NCI-H524 (cell line): Measurements from ENCODE around the gene TTC27.

ENCODE experiments used
- DNase-seq, 2 experiments: peaks; one replicate each; lab custom pipeline; 2025; lab: John Stamatoyannopoulos, UW

The TTC27 gene

DNA sequence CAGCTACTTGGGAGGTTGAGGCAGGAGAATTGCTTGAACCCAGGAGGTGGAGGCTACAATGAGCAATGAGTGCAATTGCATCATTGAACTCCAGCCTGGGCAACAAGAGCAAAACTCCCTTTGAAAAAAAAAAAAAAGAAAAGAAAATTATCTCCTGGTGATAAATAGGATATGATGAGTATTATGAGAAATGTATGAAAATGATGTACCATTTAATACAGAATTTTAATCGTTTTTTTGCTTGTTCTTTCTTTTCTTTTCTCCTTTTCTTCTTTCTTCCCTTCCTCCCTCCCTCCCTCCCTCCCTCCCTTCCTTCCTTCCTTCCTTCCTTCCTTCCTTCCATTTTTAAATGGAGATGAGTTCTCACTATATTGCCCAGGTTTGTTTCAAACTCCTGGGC is 40.4 kb downstream of the TTC27 start:
- no peak for DNase-seq

DNA sequence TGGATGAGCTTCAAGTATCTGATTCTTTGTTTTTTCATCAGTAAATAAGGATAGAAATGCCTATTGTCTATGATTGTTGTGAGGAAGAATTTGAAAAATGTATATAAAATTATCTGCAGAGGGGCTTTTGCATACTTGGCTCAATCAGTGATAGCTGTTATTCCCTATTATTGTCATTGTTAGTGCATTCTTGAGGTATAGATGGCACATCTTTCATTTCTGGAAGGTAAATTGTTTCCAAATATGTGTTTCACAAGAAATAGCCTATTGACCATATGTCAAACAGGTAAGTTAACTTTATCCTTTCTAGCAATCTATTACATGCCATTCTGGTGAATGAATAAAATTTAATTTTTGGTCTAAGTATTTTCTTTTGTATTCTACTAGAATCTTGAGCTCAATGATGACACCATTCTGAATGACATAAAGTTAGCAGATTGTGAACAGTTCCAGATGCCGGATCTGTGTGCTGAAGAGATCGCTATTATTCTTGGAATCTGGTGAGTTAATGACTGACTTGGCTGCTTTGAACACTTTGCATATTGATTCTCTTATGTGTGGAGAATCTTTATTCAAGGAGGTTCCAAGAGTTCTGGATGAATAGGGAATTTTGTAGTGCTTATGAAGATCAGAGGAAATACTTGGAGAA is 44.2 kb downstream of the TTC27 start:
- no peak for DNase-seq

DNA sequence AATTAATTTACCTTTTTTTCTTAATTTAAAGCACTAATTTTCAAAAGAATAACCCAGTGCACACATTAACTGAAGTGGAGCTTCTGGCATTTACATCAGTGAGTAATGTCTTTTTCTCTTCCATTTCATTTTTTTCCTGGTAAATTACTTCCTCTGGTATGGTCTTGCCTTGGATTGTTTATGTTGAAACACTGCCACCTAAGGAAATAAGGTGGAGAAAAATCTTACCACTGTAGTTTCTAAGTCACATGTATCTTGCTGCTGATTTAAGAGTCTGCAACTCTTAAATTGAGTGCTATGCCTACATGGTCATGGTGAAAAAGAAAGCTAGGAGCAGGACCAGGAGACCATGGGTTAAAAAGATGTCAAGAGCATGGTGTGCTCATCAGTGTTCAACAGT is 51.0 kb downstream of the TTC27 start:
- no peak for DNase-seq

DNA sequence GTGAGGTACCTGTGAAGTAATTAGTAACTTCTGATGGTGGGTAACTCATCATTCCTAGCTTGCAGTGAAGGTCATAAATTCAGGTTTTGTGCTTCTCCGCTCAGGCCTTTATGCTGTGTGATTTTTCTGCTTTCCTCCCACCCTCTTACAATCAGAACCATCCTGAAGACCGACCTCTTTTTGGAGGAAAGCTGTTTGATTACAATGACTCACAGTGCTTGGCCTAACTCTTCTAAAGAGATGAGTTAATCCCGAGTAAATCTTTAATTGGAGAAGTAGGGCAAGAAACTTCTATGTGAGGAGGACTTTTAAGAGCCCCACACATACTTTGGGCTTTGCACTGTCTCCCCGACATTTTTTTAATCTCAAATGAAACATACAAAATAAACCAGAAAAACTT is 53.1 kb downstream of the TTC27 start:
- DNase-seq: no peak

DNA sequence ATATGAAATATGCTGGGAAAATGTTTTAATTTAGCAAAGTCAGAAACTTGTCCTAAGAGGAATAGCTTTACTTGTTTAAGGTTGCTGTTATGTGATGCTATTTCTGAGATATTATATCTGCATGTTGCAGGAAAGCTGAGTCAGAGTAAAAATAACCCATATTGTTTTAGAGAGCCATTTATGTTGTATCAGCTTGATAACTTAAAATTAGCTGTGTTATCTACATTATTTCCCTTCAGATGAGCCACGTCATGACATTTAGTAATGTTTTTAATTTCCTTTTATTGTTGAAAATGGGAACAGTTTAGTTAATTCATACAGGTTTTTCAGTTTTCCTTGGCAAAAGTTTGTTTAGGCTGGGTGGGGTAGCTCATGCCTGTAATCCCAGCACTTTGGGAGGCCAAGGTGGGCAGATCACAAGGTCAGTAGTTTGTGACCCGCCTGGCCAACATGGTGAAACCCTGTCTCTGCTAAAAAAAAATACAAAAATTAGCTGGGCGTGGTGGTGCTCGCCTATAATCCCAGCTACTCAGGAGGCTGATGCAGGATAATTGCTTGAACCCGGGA is 55.8 kb downstream of the TTC27 start:
- no peak for DNase-seq

DNA sequence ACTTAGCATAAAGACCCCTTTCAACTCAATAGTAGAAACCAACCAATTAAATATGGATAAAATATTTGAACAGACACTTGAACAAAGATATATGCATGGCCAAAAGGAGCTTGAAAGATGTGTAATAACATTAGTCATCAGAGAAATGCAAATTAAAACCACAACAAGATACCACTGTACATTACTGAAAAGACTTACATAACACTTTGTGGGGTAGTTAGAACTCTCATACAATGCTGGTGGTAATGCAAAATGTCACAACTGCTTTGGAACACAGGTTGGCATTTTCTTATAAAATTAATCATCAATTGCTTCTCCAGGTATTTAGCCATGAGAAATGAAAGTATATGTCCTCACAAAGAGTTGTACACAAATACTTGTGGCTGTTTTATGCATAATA is 60.7 kb downstream of the TTC27 start:
- no peak for DNase-seq

DNA sequence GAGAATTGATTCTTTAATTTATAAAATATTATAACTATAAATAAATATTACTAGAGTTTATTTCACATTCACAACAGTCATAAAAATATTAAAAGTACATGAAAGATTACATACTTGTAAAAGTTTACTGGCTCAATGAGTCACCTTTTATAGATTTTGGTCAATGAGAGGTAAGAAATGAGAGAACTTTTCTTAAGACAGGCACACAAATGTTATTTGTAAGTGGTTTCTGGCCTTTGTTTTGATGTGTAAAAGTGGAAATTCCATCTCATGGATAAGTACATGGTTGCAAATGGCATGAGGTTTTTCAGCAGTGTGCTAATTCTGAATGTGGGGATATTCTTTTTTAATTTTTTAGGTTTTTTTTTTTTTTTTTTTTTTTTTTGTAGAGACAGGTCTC is 63.8 kb downstream of the TTC27 start:
- DNase-seq: no peak

DNA sequence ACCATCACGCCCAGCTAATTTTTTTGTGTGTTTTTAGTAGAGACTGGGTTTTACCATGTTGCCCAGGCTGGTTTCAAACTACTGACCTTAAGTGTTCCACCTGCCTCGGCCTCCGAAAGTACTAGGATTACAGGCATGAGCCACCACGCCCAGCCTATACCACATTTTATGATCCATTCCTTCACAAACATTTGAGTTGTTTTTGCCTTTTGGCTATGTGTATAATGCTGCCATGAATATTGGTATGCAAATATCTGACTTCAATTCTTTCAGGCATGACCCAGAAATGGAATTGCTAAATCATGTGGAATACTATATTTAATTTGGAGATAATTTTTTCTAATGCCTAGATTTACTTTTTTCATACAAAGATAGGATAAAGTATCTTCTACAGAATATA is 68.6 kb downstream of the TTC27 start:
- DNase-seq: no peak

DNA sequence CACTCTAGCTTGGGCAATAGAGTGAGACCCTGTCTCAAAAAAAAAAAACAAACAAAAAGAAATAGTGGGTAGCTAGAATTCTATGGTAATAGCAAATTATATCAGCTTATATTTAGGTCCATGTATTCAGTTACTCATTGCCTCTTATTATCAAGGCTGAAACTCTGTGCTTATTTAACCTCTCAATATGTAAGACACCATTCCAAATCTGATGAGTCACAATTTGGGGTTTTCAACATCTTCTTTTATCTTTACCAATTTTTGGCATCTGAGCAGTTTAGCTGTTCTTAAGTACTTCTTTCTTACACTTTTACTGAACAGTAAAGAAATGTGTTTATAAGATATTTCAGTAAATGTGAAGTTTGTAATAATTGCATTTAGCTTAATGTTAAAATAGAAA is 69.3 kb downstream of the TTC27 start:
- no peak for DNase-seq

DNA sequence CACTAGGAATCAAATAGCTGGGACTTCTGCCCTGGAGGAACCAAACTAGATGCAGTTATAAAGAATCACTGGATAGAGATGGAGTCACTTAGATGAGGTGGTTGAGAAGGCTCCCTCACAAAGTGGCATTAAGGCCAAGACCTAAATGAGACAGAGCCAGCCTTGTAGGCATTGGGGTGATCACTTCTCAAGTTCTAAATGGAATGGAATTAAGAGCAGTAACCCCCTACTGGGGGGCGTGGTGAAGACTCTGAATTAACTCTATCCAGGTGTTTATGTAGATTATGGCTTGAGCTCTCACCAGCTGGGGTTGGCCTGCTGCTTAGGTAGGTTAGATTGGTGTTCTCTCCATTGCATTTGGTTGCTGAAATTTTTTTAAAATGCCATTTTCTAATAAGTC is 71.3 kb downstream of the TTC27 start:
- no peak for DNase-seq

DNA sequence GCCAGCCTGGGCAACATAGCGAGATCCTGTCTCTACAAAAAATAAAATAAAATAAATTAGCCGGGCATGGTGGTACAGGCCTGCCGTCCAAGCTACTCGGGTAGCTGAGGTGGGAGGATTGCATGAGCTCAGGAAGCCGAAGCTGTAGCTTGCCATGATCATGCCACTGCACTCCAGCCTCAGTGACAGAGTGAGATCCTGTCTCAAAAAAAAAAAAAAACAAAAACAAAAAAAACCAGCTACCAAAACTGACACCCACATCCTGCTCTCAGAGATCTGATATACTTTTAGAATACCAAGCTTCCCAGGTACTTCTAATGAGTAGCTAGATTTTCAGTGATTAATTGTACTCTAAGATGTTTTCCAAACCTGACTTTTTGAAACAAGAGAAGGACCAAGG is 74.0 kb downstream of the TTC27 start:
- DNase-seq: no peak

DNA sequence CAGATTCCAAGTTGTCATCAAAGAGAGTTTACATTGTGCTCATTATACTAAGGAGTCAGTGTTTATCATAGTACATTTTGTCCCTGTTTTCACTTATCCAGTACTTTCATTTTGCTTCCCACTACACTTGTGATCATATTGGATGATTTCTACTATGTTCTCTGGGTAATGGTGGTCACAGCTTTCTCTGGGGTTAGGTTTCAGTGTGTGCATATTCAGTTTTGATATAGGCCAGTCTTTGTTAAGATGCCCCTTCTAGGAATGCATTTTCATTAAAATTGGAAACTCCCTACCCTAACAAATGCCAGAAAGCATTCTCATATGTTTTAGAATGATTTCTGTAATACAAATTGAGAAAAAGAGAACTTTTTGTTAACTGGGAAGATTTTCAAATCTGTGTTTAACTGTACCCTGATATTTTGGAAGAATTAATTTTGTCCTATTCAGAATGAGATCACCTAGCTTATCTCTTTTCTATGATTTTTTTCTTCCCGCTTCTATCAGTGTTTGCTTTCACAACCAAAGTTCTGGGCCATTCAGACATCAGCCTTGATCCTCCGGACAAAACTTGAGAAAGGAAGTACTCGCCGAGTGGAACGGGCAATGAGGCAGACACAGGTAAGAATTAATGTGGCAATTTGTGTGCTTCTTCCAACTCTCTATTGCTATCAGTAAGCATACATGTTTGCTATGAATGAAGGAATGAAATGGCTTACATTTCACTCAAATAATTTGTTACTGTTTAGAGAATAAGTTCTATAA is 74.6 kb downstream of the TTC27 start:
- no peak for DNase-seq

DNA sequence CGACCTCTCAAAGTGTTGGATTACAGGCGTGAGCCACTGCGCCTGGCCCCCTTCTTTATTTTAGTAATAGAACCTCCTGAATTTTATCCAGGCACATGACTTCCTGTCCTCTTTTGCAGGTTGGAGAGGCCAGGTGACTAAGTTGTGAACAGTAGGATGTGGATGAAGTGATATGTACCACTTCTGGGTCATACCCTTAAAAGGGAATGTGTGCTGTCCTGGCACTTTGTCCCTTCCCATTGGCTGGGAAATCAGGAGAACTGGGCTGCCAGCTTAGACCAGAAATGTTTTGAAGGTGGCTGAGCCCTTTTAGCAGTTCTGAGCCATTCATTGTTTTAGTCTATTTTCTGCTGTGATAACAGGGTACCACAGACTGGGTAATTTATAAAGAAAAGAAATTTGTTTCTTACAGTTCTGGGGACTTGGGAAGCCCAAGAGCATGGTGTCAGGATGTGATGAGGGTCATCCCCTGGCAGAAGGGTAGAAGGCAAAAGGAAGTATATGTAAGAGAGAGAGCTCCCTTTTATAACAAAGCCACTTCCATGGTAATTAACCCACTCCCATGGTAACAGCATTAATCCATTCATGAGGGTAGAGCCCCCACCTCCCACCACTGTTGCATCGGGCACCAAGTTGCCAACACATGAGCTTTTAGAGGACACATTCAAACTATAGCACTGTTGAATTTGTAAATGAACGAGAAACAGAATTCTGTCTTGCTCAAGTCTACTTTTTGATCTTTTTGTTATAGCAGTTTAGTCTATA is 79.1 kb downstream of the TTC27 start:
- DNase-seq: no peak

DNA sequence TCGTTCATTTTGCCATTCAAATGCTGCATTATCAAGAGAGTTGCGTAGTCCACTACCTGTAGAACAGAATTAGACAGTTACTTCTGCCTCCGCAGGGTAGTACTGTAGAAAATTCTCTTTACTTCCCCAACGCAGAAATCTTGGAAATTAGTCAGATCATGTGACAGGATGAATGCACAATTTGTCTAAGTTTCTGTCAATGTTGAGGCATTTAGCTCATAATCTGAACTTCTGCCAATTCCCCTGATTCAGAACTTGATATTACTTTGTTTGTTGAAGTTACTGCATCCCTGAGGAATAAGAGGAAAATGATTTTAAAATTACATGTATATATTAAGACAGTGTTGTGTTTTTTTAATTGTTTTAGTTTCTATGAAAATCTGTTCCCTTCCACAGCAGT is 83.4 kb downstream of the TTC27 start:
- DNase-seq: no peak

DNA sequence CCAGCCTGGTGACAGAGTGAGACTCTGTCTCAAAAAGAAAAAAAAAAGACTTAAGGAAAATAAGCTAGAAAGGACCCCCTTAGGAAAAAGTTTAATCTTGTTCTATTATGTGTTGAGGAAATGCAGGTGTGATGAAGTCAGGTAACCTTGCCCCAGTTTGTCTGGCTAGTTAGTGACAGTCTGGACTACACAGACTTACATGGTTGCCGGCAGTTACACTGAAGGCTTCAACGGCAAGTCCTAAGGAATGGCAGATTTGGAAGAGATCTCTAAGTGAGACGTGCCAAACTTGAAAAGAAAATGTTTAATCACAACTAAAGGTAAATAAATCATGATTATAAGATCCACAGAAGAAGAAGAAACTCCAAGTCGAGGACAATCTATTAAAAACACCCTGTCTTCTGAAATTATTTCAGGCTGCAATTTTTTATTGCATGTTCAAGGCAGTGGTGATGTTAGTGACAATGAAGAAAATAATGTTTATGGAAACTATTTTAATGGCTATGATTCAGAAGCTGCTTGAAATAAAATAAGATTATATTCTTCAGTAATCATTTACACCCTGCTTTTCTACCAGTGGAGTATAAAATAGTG is 84.2 kb downstream of the TTC27 start:
- no peak for DNase-seq

DNA sequence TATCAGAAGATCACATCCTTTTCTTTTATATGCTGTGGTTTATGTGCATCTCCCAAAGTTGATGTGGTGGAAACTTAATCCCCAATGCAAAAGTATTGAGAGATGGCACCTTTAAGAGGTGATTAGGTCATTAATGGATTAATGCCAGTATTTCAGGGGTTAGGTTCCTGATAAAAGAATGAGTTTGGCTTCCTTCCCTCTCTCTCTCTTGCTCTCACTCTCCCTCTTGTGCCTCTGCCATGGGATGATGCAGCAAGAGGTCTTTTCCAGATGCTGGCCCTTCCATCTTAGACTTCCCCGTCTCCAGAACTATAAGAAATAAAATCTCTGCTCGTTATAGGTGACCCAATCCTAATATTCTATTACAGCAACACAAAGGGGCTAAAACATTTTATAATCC is 85.0 kb downstream of the TTC27 start:
- DNase-seq: no peak

DNA sequence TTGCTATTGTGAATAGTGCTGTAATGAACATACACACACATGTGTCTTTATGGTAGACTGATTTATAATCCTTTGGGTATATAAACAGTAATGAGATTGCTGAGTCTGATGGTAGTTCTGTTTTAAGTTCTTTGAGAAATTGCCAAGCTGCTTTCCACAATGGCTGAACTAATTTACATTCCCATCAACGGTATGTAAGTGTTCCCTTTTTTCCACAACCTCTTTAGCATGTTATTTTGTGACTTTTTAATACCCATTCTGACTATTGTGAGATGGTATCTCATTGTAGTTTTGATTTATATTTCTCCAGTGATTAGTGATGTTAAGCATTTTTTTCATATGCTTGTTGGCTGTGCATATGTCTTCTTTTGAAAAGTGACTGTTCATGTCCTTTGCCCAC is 86.7 kb downstream of the TTC27 start:
- no peak for DNase-seq

DNA sequence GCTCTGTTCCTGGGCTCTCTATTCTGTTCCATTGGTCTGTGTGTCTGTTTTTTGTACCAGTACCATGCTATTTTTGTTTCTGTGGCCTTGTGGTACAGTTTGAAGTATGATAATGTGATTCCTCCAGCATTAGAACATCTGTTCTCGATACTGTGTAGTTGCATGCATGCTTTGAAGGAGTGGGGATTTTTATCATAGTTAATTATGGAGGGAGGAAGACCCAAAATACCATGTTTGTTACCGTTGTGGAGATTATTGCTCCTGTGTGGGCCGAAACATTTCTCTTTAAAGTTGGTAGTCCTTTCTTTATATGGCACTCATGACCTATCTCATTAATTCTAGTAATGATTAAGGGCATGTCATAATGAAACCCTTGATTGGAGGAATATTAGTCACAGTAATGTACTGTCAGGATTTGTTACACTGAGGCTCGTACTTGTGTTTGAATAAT is 87.6 kb downstream of the TTC27 start:
- peak in 1 of 2 experiments; percentile 60 for DNase-seq

DNA sequence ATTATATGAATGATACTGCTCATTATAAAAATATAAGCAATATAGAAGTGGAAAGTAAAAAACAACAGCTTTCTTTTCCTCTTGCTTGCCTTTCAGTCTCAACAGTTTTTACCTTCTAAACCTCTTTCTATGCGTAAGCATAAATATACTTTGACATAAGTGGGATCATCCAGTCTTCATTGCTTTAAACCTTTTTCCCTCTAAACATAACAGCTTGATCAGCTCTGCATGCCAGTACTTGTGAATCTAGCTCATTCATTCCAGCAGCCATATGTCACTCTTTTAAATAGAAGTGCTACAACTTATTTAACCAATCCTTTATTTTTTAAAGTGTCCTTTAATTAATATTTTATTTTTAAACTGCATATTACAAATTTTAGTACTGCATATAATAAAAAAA is 88.1 kb downstream of the TTC27 start:
- peak; percentile 41 to 73 for DNase-seq

DNA sequence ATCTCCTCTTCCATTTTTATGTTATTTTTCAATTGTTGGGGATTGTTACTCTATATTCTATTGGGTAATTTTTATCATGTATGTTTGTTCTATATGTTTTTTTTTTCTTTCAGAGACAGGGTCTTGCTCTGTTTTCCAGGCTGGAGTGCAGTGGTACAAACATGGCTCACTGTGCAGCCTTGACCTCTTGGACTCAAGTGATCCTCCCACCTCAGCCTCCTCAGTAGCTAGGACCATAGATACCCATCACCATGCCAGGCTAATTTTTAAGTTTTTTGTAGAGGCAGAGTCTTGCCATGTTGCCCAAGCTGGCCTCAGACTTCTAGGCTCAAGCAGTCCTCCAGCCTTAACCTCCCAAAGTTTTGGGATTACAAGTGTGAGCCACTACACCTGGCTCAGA is 88.7 kb downstream of the TTC27 start:
- DNase-seq: no peak

DNA sequence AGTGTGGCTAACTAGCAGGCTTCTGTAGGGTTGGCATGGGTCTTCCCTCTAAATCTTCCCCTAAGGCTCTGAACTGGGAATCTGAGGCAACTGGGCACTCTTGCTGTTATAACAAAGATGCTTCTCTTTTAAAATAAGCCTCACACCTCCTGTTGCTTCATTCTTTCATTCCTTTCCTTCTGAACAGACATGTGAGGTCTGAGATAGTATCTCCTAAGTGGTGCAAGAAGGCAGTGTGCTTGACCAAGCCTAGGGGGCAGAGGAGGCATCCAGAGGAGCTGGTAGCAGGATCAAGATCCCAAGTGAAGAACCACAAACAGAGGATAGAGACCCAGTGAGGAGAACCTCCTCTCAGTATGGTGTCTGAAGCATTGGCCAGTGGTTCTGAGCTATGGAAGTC is 90.9 kb downstream of the TTC27 start:
- no peak for DNase-seq

DNA sequence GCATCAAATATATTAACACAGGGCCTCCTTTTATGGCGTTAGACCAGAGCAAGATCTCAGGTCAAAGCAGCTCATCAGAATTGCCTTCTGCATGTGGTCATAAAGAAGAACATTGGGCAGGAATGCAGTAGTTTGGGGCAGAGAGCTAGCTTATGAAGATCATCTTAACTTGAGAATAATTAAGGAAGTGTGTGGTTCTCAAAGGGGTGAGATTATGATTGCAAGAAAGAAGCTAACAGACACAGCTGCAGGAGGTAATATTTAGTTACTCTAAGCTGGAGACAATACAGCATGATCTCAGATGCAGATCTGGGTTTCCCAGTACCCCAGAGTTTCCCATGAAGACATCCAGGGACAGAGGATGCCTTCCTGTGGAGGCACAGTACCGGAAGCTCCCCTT is 91.6 kb downstream of the TTC27 start:
- no peak for DNase-seq
